ENCODE measurements around the gene SNX25. TPM values are rescaled to one million over a fixed set of nuclear protein-coding genes. Genes with fewer than 3 reads are reported as not detected.

Gene SNX25
- polyA plus RNA-seq, 1 donor from 2014 or later, result 6.4 TPM

DNA sequence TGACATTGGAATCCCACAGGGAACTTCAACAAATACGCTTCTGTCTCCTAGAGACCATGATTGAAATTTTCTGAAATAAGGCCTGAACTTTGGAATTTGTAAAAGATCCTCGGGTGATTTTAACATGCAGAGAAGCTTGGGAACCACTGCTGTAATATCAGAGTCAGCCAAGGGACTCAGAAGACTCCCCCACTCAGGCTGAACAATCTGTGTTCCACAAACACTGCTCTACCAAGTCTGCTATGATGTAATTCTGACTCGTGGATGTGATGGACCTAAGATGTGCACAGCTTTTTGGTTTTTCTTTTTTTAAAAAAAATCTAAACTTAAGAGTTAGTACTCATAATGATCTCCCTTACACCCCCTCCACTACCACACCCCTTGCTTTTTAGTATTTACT, 160.3 kb downstream of the SNX25 start:
- TF ChIP-seq EP300 (conservative IDR thresholded peaks at IDR 0.05; ENCODE audit: poor library complexity, severe bottlenecking), result no peak
- no peak for TF ChIP-seq MXI1 (conservative IDR thresholded peaks at IDR 0.05; ENCODE audit: poor library complexity, severe bottlenecking)
- TF ChIP-seq, protein P1, sequence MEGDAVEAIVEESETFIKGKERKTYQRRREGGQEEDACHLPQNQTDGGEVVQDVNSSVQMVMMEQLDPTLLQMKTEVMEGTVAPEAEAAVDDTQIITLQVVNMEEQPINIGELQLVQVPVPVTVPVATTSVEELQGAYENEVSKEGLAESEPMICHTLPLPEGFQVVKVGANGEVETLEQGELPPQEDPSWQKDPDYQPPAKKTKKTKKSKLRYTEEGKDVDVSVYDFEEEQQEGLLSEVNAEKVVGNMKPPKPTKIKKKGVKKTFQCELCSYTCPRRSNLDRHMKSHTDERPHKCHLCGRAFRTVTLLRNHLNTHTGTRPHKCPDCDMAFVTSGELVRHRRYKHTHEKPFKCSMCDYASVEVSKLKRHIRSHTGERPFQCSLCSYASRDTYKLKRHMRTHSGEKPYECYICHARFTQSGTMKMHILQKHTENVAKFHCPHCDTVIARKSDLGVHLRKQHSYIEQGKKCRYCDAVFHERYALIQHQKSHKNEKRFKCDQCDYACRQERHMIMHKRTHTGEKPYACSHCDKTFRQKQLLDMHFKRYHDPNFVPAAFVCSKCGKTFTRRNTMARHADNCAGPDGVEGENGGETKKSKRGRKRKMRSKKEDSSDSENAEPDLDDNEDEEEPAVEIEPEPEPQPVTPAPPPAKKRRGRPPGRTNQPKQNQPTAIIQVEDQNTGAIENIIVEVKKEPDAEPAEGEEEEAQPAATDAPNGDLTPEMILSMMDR (IDR thresholded peaks at IDR 0.05; ENCODE audit: poor library complexity, severe bottlenecking), result no peak
- TF ChIP-seq, protein P2, sequence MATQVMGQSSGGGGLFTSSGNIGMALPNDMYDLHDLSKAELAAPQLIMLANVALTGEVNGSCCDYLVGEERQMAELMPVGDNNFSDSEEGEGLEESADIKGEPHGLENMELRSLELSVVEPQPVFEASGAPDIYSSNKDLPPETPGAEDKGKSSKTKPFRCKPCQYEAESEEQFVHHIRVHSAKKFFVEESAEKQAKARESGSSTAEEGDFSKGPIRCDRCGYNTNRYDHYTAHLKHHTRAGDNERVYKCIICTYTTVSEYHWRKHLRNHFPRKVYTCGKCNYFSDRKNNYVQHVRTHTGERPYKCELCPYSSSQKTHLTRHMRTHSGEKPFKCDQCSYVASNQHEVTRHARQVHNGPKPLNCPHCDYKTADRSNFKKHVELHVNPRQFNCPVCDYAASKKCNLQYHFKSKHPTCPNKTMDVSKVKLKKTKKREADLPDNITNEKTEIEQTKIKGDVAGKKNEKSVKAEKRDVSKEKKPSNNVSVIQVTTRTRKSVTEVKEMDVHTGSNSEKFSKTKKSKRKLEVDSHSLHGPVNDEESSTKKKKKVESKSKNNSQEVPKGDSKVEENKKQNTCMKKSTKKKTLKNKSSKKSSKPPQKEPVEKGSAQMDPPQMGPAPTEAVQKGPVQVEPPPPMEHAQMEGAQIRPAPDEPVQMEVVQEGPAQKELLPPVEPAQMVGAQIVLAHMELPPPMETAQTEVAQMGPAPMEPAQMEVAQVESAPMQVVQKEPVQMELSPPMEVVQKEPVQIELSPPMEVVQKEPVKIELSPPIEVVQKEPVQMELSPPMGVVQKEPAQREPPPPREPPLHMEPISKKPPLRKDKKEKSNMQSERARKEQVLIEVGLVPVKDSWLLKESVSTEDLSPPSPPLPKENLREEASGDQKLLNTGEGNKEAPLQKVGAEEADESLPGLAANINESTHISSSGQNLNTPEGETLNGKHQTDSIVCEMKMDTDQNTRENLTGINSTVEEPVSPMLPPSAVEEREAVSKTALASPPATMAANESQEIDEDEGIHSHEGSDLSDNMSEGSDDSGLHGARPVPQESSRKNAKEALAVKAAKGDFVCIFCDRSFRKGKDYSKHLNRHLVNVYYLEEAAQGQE (IDR thresholded peaks at IDR 0.05; ENCODE audit: borderline replicate concordance), result no peak
- no peaks in the 10 kb centered on the region for H3K36me3 ChIP-seq (ENCODE audit: insufficient read depth, low read length)
- no peak overlapping the region for H2AFZ ChIP-seq (ENCODE audit: low read depth, low read length)
- no peaks in the 10 kb centered on the region for H3F3A ChIP-seq (ENCODE audit: insufficient read depth, low read length, poor library complexity, severe bottlenecking)
- no peaks in the 10 kb centered on the region for H3K79me2 ChIP-seq (replicated peaks; ENCODE audit: insufficient read depth, low read length)
- no peaks in the 10 kb centered on the region for H3K9me2 ChIP-seq (ENCODE audit: insufficient read depth, low read length)
- H3K27ac ChIP-seq (ENCODE audit: low read length), result no peak overlapping the region
- no peak overlapping the region for H3K4me2 ChIP-seq (ENCODE audit: low read length)
- no peak overlapping the region for H3K4me3 ChIP-seq (ENCODE audit: low read length)
- no peaks in the 10 kb centered on the region for H3K9me3 ChIP-seq (ENCODE audit: low read length)
- H3K9ac ChIP-seq (ENCODE audit: low read length), result no peak overlapping the region
- H4K20me1 ChIP-seq (ENCODE audit: insufficient read depth), result no peaks in the 10 kb centered on the region
- no peaks in the 10 kb centered on the region for H3K27me3 ChIP-seq (ENCODE audit: insufficient read depth, low read depth, low read length)

- Histone ChIP-seq H3K27ac (ENCODE audit: low read length) (no peak overlapping the region), H3K9ac (ENCODE audit: low read length) (no peak overlapping the region), H3K4me2 (ENCODE audit: low read length) (no peak overlapping the region), H3K4me3 (ENCODE audit: low read length) (no peak overlapping the region), H3K79me2 (replicated peaks; ENCODE audit: insufficient read depth, low read length) (no peaks in the 10 kb centered on the region), H3K36me3 (ENCODE audit: insufficient read depth, low read length) (no peaks in the 10 kb centered on the region), H4K20me1 (ENCODE audit: insufficient read depth) (no peaks in the 10 kb centered on the region), H3K9me3 (ENCODE audit: low read length) (no peaks in the 10 kb centered on the region), H3K9me2 (ENCODE audit: insufficient read depth, low read length) (no peaks in the 10 kb centered on the region), H3F3A (ENCODE audit: insufficient read depth, low read length, poor library complexity, severe bottlenecking) (no peaks in the 10 kb centered on the region), H2AFZ (ENCODE audit: low read depth, low read length) (no peak overlapping the region), H3K27me3 (ENCODE audit: insufficient read depth, low read depth, low read length) (no peaks in the 10 kb centered on the region)
- TF ChIP-seq, protein P2 (IDR thresholded peaks at IDR 0.05; ENCODE audit: borderline replicate concordance), result no peak
- no peak for TF ChIP-seq MXI1 (conservative IDR thresholded peaks at IDR 0.05; ENCODE audit: poor library complexity, severe bottlenecking)
- no peak for TF ChIP-seq EP300 (conservative IDR thresholded peaks at IDR 0.05; ENCODE audit: poor library complexity, severe bottlenecking)
- TF ChIP-seq SMC3 (conservative IDR thresholded peaks at IDR 0.05; ENCODE audit: poor library complexity), result no peak
- TF ChIP-seq TAF1 (IDR thresholded peaks at IDR 0.05; ENCODE audit: low read depth), result no peak
- TF ChIP-seq, protein P1 (IDR thresholded peaks at IDR 0.05; ENCODE audit: poor library complexity, severe bottlenecking), result no peak
- TF ChIP-seq RAD21 (conservative IDR thresholded peaks at IDR 0.05), result no peak
- TF ChIP-seq EZH2 (IDR thresholded peaks at IDR 0.05; ENCODE audit: borderline replicate concordance, insufficient read depth, low read length, poor library complexity, severe bottlenecking), result no peak
These were observed 161.0 kb downstream of the SNX25 start for GRCh38 chr4:185370268-185370949.

All from neural cell (in vitro differentiated cells).